OCI-LY1 (cell line): ENCODE measurements around the gene GNAQ.
"Not testable (repeated sequence)": the region's sequence is repeated elsewhere in the genome, so short reads cannot be mapped to it uniquely, and the experiment has no call there.

ENCODE experiments used
- H2AFZ ChIP-seq: fragments of 200-600 bp; sonication (generic), shearing (Covaris generic); 2 replicates; pipeline ENCODE4 v1.6.0; 2014; ENCODE audit warnings: antibody characterized with exemption, mild to moderate bottlenecking, low read length
- H3F3A ChIP-seq: fragments of 200-600 bp; sonication (generic), shearing (Covaris generic); 2 replicates; pipeline ENCODE4 v1.6.0; 2014; ENCODE audit warnings: mild to moderate bottlenecking, antibody characterized with exemption, low read length, moderate library complexity; ENCODE audit not compliant: insufficient read depth
- H3K27ac ChIP-seq: fragments of 200-600 bp; sonication (generic); 2 replicates; pipeline ENCODE4 v1.5.1; 2014; ENCODE audit warnings: low read length, mixed run types, mild to moderate bottlenecking, low read depth; ENCODE audit not compliant: poor library complexity, severe bottlenecking
- H3K27me3 ChIP-seq: fragments of 200-600 bp; sonication (generic); 2 replicates; pipeline ENCODE4 v1.6.0; 2014; ENCODE audit warnings: antibody characterized with exemption, mild to moderate bottlenecking, low read length, moderate library complexity; ENCODE audit not compliant: insufficient read depth
- H3K36me3 ChIP-seq: fragments of 200-600 bp; sonication (generic); 2 replicates; pipeline ENCODE4 v1.6.1; 2014; ENCODE audit warnings: mild to moderate bottlenecking, antibody characterized with exemption, low read length, moderate library complexity, mixed read lengths; ENCODE audit not compliant: insufficient read depth
- H3K4me1 ChIP-seq: fragments of 200-600 bp; sonication (generic); 2 replicates; pipeline ENCODE4 v1.5.1; 2014; ENCODE audit warnings: mild to moderate bottlenecking, low read length, moderate library complexity; ENCODE audit not compliant: insufficient read depth, severe bottlenecking
- H3K4me2 ChIP-seq: fragments of 200-600 bp; sonication (generic), shearing (Covaris generic); 2 replicates; pipeline ENCODE4 v1.6.1; 2014; ENCODE audit warnings: low read length
- H3K4me3 ChIP-seq: fragments of 200-600 bp; sonication (generic); 2 replicates; pipeline ENCODE4 v1.5.1; 2014; ENCODE audit warnings: low read length, low read depth, mild to moderate bottlenecking, mixed read lengths; ENCODE audit not compliant: poor library complexity, severe bottlenecking
- H3K79me2 ChIP-seq: fragments of 200-600 bp; shearing (Covaris generic); 2 replicates; pipeline ENCODE4 v1.6.1; 2016; ENCODE audit warnings: mixed run types, low read length, mixed read lengths; ENCODE audit not compliant: insufficient read depth
- H3K9ac ChIP-seq: fragments of 200-600 bp; sonication (generic), shearing (Covaris generic); 2 replicates; pipeline ENCODE4 v1.6.1; 2014; ENCODE audit warnings: mild to moderate bottlenecking, low read length, mixed read lengths
- H3K9me2 ChIP-seq: fragments of 200-600 bp; sonication (generic), shearing (Covaris generic); 2 replicates; pipeline ENCODE4 v1.6.1; 2014; ENCODE audit warnings: low read depth, mild to moderate bottlenecking, low read length, mixed read lengths
- H3K9me3 ChIP-seq: fragments of 200-600 bp; shearing (Covaris generic); 2 replicates; pipeline ENCODE4 v1.6.1; 2014; ENCODE audit warnings: low read length, mixed read lengths
- H4K20me1 ChIP-seq: fragments of 200-600 bp; sonication (generic), shearing (Covaris generic); 2 replicates; pipeline ENCODE4 v1.6.0; 2016; ENCODE audit warnings: mild to moderate bottlenecking, low read length; ENCODE audit not compliant: insufficient read depth
- EZH2 ChIP-seq: fragments of 200-600 bp; sonication (generic), shearing (Covaris generic); IDR thresholded peaks from 2 replicates; pipeline ENCODE4 v1.8.0; 2017; ENCODE audit warnings: borderline replicate concordance, mixed run types, mild to moderate bottlenecking, antibody characterized with exemption, low read length, moderate library complexity, mixed read lengths
- TF ChIP-seq, protein P1 (sequence below): fragments of 200-600 bp; sonication (generic), shearing (Covaris generic); IDR thresholded peaks from 2 replicates; pipeline ENCODE4 v1.5.1; 2017; ENCODE audit warnings: mild to moderate bottlenecking, antibody characterized with exemption, low read length, moderate library complexity, mixed read lengths

Gene GNAQ

DNA sequence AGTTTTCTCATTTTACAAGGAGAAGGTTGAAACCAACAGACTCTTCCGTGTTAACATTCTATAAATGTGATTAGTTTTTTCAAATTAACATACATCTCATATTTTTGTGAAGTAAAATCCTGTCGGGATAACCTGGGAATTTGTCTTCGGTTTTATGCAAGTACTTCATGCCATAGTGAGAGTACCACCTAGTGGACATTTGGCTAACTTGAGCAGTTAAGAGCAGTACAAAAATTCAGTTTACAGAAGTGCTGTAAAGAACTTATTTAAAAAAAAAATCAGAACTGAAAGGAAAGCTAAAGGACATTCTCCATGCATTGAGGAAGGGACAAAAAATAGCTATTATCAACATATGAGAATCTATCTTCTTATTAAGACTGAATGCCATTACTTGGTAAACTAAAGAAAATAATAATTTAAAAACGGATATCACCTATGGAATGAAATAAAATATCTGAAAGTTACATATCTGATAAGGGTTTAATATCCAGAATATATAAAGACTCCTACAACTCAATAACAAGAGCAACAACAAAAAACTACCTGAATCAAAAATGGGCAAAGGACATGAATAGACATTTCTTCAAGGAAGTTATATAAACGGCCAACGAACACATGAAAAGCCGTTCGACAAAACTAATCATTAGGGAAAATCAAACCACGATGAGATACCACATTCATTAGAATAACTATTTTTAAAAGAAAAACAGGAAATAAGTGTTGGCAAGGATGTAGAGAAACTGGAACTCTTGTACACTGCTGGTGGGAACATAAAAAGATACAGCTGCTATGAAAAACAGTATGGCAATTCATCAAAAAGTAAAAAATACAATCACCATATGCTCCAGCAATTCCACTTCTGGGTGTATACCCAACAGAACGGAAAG lies 266.5 kb downstream of the GNAQ start:
- H3K9me3 ChIP-seq = no peaks in the 10 kb centered on the region
- H3K9me2 ChIP-seq = no peaks in the 10 kb centered on the region
- no peaks in the 10 kb centered on the region for H3K27me3 ChIP-seq
- no peaks in the 10 kb centered on the region for H3F3A ChIP-seq
- no peaks in the 10 kb centered on the region for H3K36me3 ChIP-seq
- no peak overlapping the region for H3K27ac ChIP-seq
- H3K4me2 ChIP-seq = no peak overlapping the region
- H2AFZ ChIP-seq = no peak overlapping the region
- TF ChIP-seq, protein P1, sequence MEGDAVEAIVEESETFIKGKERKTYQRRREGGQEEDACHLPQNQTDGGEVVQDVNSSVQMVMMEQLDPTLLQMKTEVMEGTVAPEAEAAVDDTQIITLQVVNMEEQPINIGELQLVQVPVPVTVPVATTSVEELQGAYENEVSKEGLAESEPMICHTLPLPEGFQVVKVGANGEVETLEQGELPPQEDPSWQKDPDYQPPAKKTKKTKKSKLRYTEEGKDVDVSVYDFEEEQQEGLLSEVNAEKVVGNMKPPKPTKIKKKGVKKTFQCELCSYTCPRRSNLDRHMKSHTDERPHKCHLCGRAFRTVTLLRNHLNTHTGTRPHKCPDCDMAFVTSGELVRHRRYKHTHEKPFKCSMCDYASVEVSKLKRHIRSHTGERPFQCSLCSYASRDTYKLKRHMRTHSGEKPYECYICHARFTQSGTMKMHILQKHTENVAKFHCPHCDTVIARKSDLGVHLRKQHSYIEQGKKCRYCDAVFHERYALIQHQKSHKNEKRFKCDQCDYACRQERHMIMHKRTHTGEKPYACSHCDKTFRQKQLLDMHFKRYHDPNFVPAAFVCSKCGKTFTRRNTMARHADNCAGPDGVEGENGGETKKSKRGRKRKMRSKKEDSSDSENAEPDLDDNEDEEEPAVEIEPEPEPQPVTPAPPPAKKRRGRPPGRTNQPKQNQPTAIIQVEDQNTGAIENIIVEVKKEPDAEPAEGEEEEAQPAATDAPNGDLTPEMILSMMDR = peak; percentile 55
- TF ChIP-seq EZH2 = no peak
- no peaks in the 10 kb centered on the region for H3K4me1 ChIP-seq
- H3K79me2 ChIP-seq = no peaks in the 10 kb centered on the region
- no peak overlapping the region for H3K4me3 ChIP-seq
- no peak overlapping the region for H3K9ac ChIP-seq
- H4K20me1 ChIP-seq = no peaks in the 10 kb centered on the region

DNA sequence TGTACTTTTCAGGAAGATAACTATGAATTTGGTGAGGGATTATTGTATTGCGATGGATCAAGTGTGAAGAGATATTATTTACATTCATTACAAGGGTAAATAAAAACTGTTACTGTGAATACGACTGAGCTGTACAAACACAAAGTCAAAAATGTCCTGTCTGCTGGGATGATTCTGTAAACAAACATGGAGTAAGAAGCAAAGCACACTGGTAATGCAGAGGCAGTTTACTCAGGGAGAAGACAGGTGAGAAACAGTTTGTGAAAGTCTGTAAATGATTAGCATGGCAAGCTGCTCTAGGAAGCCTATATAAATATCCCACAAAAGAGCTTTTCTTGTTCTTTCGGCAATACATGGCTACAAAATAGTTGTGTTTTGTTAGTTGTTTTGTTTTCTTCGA lies 268.0 kb downstream of the GNAQ start:
- no peaks in the 10 kb centered on the region for H3K79me2 ChIP-seq
- no peaks in the 10 kb centered on the region for H4K20me1 ChIP-seq
- no peak overlapping the region for H3K4me2 ChIP-seq
- H3K9me3 ChIP-seq = no peaks in the 10 kb centered on the region
- no peaks in the 10 kb centered on the region for H3K36me3 ChIP-seq
- no peaks in the 10 kb centered on the region for H3F3A ChIP-seq
- no peaks in the 10 kb centered on the region for H3K27me3 ChIP-seq
- H3K9me2 ChIP-seq = no peaks in the 10 kb centered on the region
- no peak overlapping the region for H3K9ac ChIP-seq
- no peak overlapping the region for H2AFZ ChIP-seq
- H3K27ac ChIP-seq = no peak overlapping the region
- TF ChIP-seq, protein P1 = no peak
- no peak for TF ChIP-seq EZH2
- H3K4me3 ChIP-seq = no peak overlapping the region
- no peaks in the 10 kb centered on the region for H3K4me1 ChIP-seq

DNA sequence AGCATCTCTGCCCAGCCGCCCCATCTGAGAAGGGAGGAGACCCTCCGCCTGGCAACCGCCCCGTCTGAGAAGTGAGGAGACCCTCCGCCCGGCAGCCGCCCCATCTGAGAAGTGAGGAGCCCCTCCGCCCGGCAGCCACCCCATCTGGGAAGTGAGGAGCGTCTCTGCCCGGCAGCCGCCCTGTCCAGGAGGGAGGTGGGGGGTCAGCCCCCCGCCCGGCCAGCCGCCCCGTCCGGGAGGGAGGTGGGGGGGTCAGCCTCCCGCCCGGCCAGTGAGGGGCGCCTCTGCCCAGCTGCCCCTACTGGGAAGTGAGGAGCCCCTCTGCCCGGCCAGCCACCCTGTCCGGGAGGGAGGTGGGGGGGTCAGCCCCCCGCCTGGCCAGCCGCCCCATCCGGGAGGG lies 270.7 kb downstream of the GNAQ start:
- H3K27me3 ChIP-seq, H3K9me3 ChIP-seq, H3K9ac ChIP-seq, H3K4me3 ChIP-seq, H3K4me1 ChIP-seq, H3K27ac ChIP-seq, H3K36me3 ChIP-seq, H2AFZ ChIP-seq, H3K79me2 ChIP-seq, H3F3A ChIP-seq, H3K4me2 ChIP-seq, H3K9me2 ChIP-seq, H4K20me1 ChIP-seq: not testable (repeated sequence)

DNA sequence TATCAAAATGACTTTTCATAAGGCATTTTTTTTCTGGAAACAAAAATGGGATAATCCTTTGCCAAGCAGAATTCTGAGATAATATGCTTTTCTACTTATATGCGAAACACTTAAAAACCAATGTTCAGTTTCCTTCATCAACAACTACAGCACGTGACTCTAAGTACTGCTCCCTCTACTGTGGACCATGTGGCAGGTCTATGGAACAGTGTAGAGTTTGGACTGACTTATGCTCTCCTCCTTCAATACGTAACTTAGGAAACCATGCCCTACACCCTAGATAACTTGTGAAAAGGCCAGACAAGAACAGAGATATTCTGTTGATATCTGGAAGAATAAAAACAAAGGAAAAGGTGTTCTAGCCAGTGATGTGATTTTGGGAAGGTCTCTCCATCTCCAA lies 272.2 kb downstream of the GNAQ start:
- Histone ChIP-seq H2AFZ (no peak overlapping the region), H3K9ac (no peak overlapping the region), H4K20me1 (no peaks in the 10 kb centered on the region)

More for the DNA sequence above, 272.2 kb downstream of the GNAQ start:
- Histone ChIP-seq H3K27me3 (no peaks in the 10 kb centered on the region), H3K4me1 (no peaks in the 10 kb centered on the region), H3F3A (no peaks in the 10 kb centered on the region), H3K4me2 (no peak overlapping the region), H3K36me3 (no peaks in the 10 kb centered on the region), H3K9me3 (no peaks in the 10 kb centered on the region), H3K9me2 (no peaks in the 10 kb centered on the region), H3K4me3 (no peak overlapping the region), H3K79me2 (no peaks in the 10 kb centered on the region), H3K27ac (no peak overlapping the region)
- TF ChIP-seq, protein P1 = no peak
- no peak for TF ChIP-seq EZH2
